HG02623 (cell line): ENCODE data around the gene PNRC2.

Source experiments
- ATAC-seq: cut with Tn5 transposase; IDR thresholded peaks from one replicate; pipeline ENCODE4 v1.9.1; 2021; ENCODE audit warnings: moderate library complexity; ENCODE audit not compliant: unreplicated experiment

The PNRC2 gene

GRCh38 chr1:23959461-23960290 lies at the start of gene PNRC2:
TSS of gene PNRC2 (plus strand) at chr1:23959828. CDS start at chr1:23961458, 1,630 bp downstream.
- ATAC-seq = peak; percentile 70

- no peak for ATAC-seq
Observed at GRCh38 chr1:23910144-23910543, 49.5 kb upstream of the PNRC2 start.

- ATAC-seq = no peak
Observed at GRCh38 chr1:23910553-23911246, 48.9 kb upstream of the PNRC2 start.

GRCh38 chr1:23911921-23912320 lies 47.7 kb upstream of the PNRC2 start:
- ATAC-seq = no peak

- no peak for ATAC-seq
Observed at GRCh38 chr1:23913212-23913880, 46.3 kb upstream of the PNRC2 start, which contains the start of gene CNR2. TSS of gene CNR2 (minus strand) at chr1:23913362. CDS start at chr1:23875617, 37,745 bp downstream.

GRCh38 chr1:23914921-23915320 lies 44.7 kb upstream of the PNRC2 start:
- no peak for ATAC-seq

- ATAC-seq = no peak
Observed at GRCh38 chr1:23915466-23915865, 44.2 kb upstream of the PNRC2 start.

- ATAC-seq = peak; percentile 58
Observed at GRCh38 chr1:23916209-23917131, 43.2 kb upstream of the PNRC2 start.

- ATAC-seq = no peak
Observed at GRCh38 chr1:23922321-23922943, 37.2 kb upstream of the PNRC2 start.

- ATAC-seq = no peak
Observed at GRCh38 chr1:23923592-23924499, 35.8 kb upstream of the PNRC2 start.

GRCh38 chr1:23924601-23925000 lies 35.0 kb upstream of the PNRC2 start:
- ATAC-seq = no peak

- ATAC-seq = no peak
Observed at GRCh38 chr1:23925279-23925678, 34.3 kb upstream of the PNRC2 start.

- ATAC-seq = no peak
Observed at GRCh38 chr1:23927097-23927496, 32.5 kb upstream of the PNRC2 start.

- ATAC-seq = no peak
Observed at GRCh38 chr1:23928789-23929188, 30.8 kb upstream of the PNRC2 start.

GRCh38 chr1:23930270-23930669 lies 29.4 kb upstream of the PNRC2 start:
- ATAC-seq = no peak

GRCh38 chr1:23930861-23931490 lies 28.7 kb upstream of the PNRC2 start:
- no peak for ATAC-seq

- no peak for ATAC-seq
Observed at GRCh38 chr1:23931491-23931880, 28.1 kb upstream of the PNRC2 start.

- ATAC-seq = no peak
Observed at GRCh38 chr1:23936481-23937176, 23.0 kb upstream of the PNRC2 start.
